NCI-H82 treated with DMSO at 0.1 percent for 48 hours (cell line): ENCODE data around the gene LY6G5B.

ENCODE experiments used
- DNase-seq: peaks from one replicate; lab custom pipeline; 2025; ENCODE audit not compliant: unreplicated experiment; lab: John Stamatoyannopoulos, UW

LY6G5B gene

DNA sequence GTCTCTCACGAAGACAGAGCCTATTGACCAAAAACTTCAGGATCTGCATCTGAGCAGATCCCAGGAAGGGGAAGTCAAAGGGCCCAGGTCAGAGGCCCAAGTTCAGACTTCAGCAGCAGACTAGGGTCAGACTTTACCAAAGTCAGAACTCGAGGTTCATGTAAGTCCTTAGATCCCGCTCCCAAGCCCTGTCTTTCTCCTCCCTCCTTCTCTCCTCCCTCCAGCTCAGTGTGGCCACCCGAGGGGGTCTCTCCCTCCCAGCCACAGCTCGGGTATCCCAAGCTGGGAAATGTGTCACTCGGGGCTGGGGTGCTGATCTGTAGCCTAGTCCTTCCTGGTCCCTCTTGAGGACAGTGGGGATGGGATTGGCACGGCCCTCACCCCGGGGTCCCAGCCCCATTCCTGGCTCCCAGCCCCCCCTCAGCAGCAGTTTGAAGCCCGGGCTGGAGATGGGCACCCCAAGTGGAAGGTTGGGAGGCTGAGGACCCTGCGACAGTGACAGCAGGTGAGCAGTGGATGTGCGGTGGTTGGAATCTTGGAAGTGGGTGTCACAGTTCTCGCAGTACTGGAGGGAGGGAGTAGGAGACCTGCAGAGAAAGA is 7.6 kb upstream of the LY6G5B start:
- no peak for DNase-seq

DNA sequence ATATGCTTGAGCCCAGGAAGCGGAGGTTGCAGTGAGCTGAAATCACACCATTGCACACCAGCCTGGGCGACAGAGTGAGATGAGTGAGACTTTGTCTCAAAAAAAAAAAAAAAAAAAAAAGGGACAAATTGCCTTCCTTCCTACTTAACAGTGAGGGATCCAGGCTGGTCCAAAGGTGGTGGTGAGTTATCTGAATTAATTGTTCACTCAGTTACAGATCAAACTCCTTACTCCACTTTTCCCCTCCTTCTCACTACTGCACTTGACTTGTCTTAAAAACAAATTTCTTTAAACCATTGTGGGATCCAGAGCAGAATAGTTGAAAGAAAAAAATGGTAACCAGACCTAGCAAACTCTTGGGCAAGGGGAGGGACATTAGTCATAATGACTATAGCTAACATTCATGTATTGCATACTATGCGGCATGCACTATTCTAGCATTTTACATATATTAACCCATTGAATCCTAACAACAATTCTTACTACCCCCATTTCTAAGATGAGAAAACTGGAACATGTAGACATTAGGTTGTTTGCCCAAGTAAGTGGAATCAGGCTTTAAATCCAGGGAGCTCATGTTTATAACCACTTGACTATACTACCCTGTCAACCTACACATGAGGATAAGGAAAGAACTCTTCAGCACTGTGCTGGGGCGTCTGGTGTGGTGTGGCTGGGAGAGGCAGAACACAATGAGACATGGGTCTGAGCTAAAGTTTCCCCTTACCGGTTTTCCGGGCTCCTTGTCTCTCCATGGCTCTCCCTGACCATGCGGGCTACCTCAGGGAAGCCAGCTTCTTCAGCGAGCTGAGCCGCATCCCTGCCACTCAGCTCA is 6.4 kb upstream of the LY6G5B start:
- DNase-seq = no peak

DNA sequence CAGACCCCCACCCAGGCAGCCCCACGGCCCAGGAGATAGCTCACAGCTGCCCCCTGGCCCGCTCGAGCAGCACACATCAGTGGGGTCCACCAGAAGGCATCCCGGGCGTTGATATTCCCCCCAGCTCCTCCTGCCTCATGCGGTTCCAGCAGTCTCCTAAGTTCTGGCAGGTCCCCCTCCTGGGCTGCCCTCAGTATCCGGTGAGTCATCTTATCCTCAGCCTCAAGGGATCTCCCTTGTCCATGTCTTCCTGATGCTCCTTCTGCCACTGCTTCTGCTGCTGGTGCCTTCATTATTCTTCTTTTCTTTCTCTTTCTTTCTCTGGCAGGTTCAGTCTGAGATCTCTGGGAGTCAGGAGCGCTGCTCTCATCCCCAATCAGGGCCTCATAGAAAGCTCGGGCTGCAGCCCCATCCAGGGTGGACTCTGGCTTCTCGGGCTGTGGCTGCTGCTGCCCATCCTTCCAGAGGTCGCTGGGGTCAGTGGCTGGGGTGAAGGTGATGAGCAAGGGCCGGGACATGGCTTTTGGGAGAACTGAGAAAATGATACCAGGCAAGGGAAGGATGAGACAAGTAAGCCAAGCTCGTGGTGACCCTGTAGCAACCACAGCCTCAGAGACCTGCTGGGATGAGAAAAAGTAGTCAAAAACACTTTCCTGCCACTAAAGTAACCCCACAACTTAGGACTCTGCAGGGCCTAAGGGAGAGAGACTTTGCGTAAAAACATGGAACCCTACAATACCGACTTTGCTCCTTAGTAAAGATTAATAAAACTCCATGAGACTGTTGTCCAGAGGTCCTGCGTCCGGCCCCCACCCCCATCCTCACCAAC is 5.6 kb upstream of the LY6G5B start:
- peak; percentile 5 for DNase-seq

DNA sequence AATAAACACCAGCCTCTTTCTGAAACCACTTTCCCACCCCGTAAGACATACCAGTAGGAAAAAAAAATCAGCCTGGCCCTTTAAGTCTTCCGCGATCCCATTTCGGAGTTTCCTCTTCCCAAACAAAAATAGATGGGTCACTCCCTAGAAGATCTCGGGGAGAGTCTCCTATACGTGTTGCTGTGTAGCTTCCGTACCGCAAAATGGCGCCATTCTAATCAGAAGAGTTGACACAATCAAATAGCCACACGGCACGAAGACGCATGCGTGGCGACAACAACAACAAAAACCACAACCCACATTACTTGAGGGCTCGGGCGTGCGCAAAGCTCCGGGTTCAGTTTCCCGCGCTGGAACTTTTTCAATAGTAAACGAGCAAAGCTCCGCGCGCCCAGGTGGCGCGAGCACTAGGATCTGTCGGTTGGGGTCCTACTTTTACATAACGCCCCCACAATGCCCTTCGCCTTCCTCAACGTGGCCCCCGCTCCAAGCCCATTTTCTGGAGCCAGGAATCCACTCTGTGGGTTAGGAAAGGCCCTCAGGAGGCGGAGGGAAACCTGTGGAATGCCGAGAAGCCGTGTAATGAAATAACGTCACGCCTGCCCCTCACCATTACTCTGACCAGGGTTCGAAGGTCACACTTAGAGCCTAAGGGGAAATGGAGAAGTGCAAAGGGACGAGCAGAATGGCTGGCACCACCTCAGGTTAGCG is 4.8 kb upstream of the LY6G5B start, which contains the start of gene GPANK1:
TSS of gene GPANK1 (minus strand) at position 208 of the 711 bp plus-strand sequence. CDS start 519 bp downstream, outside the sequence.
- peak; percentile 79 for DNase-seq

GRCh38 chr6:31665501-31666336 is 4.1 kb upstream of the LY6G5B start, which contains the start of gene CSNK2B:
Gene CSNK2B, plus strand, starts transcription at chr6:31666080. Its CDS starts 752 bp downstream, at chr6:31666832.
- peak; percentile 99 for DNase-seq

DNA sequence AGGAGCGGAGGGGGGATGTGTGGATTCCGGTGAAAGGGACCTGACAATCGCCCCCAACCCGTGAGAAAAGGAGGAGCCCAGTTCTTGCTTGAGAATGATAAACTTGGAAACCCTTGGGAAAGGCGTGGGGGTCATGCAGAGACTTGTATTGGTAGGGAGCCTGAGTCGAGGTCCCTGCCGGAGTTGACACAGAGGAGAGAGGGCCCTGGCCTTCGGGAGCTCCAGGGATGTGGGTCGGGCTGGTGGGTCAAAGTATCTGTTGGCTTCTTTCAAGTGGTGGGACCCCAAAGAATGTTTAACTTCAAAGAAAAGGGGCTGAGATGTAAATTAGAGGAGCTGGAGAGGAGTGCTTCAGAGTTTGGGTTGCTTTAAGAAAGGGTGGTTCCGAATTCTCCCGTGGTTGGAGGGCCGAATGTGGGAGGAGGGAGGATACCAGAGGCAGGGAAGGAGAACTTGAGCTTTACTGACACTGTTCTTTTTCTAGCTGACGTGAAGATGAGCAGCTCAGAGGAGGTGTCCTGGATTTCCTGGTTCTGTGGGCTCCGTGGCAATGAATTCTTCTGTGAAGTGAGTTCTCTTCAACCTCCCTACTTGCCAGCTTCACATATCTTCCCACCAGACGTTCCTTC is 3.3 kb upstream of the LY6G5B start:
- DNase-seq = no peak

DNA sequence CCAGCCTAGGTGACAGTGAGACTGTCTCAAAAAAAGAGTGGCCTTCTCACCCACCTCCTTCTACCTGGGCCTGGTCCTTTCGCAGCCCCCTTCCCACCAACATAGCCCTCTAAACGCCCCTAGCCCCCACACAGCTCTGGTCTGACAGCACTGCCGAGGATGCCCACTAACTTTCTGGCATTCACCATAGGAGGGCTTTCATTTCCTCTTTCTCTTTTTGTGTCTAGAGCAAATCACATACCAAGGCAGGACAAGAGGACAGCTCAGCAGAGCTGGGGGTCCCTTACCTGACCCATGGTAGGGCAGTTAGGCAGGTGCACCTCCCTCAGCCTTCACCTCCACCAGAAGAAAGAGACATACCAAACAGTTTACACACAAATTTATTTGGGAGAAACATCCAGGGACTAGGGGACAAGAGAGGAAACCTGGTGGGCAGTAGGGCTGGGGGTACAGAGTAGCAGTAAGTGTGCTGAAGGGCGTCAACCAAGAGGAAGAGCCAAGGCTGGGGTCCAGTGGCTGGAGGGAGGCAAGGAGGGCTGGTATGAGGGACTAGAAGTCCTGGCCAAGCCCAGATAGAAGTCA is 6.6 kb downstream of the LY6G5B start:
- DNase-seq = no peak

DNA sequence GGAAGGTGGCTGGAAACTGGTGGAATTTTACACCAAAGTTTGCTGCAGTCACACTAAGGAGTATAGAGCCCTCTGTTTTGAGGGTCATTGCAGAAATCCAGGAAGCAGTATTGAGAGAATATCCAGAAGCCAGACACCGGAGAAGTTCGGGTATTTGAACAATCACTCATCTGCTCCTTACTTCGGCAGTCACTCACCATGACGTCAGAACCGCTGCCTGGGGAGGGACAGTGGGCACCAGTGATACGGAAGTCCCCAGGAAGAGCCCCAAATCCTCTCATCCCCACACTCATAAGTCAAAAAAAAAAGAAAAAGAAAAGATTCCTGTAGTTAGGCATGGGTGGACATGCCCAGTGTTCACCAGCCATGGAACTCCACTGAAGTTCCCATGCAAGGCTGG is 7.1 kb downstream of the LY6G5B start:
- no peak for DNase-seq

DNA sequence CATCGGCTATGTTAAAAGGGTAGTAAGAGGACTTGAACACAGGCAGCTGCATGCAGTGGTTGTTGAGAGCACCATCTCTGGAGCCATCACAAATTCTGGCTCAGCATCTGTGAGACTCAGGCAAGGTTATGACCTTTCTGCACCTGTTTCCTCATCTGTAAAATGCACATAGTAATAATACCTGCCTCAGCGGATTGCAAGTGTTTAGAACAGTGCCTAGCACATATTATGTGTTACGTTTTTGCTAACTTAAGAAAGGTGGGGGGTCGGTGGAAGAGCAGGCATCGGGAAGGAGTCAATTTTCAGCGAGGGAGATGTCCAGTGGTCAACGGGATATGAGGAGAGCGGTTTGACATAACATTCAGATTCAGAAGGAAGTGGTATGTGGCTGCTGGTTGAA is 8.2 kb downstream of the LY6G5B start:
- DNase-seq = no peak

DNA sequence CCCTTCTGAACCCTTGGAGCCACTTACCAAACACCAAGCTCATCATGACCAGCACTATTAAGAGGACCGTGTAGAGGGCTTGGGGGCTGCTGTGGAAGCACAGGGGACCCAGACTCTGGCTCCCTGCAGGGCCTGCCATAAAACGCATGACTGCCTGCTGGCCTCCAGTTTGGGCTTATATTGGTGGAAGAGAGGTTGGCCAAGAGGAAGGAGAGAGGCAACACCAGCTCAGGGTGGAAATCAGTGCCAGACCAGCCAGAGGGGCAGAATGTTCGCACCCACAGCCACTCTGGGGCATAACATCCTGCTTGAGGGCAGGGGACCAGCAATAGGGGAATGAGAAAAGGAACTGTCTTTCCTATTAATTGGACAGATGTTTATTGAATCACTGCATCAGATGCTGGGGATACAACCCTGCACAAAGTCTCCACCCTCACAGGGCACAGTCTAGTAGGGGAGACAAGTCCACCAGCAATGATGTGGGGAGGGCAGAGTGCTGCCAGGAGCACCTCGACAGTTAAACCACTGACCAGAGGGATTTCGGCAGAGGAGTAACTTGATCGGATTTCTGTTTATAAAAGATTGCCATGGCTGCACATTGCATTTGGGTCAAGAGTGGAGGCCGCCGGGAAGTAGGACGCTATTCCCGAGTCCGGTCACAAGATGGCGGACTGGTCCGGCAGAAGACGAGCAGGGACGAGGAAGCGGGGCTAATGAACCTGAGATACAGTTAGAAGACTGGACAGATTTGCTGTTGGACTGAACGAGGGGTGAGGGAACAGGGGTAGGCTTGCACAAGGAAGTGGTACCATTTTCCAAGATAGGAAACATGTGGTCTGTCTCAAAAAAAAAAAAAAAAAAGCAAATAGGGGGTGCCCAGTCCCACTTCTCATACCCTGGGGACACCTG is 10.7 kb downstream of the LY6G5B start, which contains the start of gene LY6G5C:
TSS of gene LY6G5C (minus strand) at position 842 of the 909 bp plus-strand sequence. CDS start at position 148, 694 bp downstream.
- DNase-seq = peak; percentile 76

- DNase-seq = no peak
Measured at GRCh38 chr6:31681135-31681671, 11.4 kb downstream of the LY6G5B start.

- DNase-seq = no peak
Measured at GRCh38 chr6:31683591-31683990, 13.8 kb downstream of the LY6G5B start.

DNA sequence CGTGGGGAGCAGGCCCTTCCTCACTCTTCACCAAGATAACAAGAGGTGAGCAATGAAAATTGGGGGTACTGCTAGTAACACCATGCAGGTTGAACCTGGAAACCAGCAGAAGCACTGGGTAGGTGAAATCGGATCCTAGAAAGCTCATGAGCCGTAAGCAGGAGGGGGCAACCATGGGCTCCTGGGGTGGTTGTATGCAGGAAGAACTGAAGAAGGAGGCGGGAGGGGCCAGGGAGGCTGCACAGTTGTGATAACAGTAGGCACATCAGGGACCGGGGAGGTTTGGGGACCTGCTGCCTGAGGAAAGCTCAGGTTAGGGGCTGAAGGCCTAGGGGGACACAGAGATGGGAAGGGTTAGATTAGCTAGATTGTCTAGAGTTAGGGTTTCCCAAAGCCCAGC is 16.7 kb downstream of the LY6G5B start:
- no peak for DNase-seq

GRCh38 chr6:31687321-31687720 is 17.5 kb downstream of the LY6G5B start:
- DNase-seq = no peak

- DNase-seq = no peak
Measured at GRCh38 chr6:31687860-31688693, 18.3 kb downstream of the LY6G5B start.

- DNase-seq = no peak
Measured at GRCh38 chr6:31689249-31690110, 19.7 kb downstream of the LY6G5B start.
